ENCODE results near the gene BICC1.

Gene BICC1

DNA sequence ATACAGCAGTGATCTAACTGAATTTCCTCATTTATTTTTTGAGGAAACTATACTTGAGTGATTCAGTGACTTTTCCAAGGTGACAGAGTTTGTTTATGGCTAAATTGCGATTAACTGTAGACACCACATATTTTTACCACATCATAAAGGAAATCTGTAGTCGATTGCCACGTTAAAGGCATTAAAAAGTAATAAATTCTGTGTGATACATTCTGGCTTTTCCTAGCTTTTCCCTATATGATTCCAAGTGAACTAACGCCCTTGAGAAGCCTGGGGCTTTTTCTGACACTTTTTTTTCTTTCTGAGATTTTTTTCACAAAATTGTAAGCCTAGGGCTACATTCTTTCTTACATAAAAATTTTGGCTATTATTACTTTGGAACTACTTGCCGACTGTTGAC is 266.9 kb downstream of the BICC1 start:
- no peak for DNase-seq (ENCODE audit: low read depth, low spot score)

DNA sequence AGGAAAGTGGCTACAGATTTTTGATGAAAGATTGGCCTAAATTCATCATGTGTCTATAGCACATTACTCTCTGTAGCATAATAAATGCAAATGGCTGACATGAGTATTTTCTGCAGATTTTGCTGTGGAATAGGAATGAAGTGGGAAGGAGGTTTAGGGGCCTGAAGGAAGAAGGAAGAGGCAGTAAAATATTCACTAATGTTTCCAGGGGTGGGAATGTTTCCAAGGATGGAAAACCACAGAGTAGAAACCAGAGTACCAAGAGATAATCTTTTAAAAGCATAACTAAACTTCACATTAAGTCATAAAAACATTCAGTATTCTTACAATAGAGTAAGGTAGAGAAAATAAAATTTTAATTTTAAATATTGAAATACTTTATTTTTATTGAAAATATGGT is 267.8 kb downstream of the BICC1 start:
- no peak for DNase-seq (ENCODE audit: low read depth, low spot score)

DNA sequence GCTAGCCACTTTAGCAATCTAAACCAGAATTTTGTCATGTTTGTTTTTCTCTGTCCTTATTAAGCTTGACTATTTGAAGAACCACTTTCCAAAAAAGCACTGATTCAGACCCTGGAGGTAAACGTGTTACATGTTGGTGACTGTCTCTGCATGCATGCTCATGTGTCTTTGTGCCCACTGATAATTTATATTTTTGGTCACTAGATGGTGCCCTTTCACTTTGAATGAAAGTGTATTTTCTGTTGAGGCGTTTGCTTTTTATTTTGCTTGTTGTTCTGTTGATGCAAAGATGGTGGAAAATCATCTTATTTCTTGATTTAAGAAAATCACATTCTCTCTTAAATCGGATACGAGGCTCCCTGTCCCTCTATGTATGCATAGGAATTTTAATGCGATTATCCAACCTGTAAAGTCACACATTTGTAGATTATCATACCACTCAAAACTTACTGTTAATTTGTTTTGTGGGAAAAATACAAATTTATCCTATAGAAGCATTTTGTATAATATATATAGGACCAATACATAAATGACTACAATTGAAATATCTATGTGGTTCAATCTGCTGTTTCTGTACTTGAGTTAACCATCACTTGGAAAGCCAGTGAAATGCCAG is 269.3 kb downstream of the BICC1 start:
- no peak for DNase-seq (ENCODE audit: low read depth, low spot score)

DNA sequence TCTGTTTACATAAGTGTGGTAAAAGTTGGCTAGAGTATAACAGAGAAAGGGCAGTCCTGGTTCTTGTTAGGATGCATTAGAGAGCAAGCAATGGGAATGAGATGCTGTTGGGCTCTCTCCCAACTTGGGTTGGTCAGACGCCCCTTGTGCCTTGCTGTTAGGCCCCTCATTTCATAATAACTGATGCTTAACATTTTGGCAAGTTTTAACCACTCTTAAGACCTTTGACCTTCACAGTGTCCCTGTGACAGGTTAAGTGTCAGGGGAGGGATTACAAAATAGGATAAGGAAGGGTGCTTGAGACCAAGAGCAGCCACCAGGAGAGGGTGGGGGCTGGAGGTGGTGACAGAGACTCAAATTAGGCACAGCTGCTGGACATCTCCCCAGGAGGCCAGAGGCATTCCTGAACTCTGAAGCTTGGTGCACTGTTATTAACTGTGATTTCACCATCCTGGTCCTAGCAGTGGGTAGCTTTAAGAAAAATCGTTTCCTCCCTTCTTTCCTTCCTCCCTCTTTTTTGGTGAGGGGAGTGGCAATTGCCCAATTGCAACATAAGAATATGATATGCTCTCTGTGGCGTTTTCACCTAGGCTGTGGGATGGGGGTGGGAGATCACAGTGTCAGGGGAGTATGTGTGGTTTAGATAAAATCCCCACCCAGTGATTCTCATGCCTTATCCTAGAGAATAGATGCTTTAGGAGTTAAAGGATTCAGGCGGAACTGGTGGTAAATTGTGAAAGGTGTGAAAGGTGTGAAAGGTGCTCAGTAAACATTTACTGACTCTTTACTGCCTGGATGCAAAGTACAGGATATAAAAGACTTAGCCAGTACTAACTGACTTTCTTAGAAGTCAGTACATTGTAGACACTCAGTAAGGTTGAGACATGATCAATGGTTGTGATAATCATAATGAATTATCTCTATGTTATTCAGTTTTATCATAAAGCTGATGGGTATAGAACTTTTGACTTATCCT is 270.5 kb downstream of the BICC1 start:
- DNase-seq (ENCODE audit: low read depth, low spot score) = no peak

DNA sequence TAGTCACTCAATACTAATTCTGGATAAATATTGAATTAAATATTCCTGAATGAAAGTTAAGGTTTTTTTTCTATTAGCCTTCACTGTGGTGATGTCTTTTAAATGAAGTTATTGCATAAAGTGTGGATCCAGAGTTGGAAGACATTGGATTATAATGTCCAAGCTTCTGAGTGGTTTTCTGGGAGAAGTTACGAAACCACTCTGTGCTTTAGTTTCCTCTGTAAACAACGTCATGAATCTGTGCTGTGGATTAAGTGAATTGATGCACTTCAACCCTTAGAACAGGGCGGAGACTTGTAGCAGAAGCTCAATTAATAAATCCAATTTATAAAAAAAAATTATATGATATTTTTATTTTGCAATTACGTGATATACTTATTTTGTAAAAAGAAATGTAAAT is 271.7 kb downstream of the BICC1 start:
- no peak for DNase-seq (ENCODE audit: low read depth, low spot score)

DNA sequence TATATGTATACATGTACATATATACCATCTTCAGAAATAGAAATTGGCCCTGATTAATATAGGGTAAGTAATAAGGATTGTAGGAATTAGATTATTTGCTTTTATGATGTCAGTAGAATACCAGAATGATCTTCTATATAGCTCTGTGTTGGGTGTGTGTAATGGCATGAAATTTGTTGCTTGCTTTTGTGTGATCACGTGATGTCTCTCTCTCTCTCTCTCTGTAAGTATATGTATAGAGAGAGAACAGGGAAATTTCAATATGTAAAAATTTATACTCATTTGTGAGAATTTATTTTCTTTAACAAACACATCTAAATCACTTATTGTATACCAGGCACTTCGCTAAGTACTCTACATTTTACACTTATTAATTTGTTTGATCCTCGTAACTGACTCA is 272.7 kb downstream of the BICC1 start:
- DNase-seq (ENCODE audit: low read depth, low spot score) = no peak

DNA sequence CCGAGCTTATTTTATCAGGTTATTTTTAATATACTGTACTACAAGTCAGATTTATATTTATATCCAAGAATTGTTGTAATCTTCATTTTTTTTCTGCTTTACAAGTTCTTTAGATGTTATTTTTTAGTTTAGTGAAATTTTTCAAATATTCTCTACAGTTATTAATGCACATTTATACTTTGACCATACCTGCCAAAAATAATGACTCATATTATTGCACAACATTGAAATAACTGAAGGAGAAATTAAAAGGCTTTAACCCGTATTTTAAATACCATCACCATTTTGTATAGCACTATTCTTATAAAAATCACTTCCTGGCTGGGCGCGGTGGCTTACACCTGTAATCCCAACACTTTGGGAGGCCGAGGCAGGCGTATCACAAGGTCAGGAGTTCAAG is 278.5 kb downstream of the BICC1 start:
- DNase-seq (ENCODE audit: low read depth, low spot score) = no peak

DNA sequence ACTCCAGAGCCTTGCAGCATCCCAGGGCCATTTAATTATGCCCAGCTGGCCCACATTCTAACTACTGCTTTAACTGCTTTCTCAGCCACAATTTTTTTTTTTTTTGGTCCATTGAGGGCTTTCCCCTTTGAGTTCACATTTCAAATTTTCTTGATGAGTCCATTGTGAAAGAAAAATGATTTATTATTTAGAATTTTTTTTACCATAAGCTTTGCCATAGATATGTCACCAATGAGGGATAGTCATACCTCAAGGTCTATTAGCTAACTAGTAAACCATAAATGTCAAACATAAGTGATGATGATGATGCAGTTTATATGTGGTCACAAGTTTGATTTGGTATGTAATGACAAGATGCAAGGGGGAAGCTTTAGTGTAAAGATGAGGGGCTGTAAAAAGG is 282.9 kb downstream of the BICC1 start:
- DNase-seq (ENCODE audit: low read depth, low spot score) = no peak

DNA sequence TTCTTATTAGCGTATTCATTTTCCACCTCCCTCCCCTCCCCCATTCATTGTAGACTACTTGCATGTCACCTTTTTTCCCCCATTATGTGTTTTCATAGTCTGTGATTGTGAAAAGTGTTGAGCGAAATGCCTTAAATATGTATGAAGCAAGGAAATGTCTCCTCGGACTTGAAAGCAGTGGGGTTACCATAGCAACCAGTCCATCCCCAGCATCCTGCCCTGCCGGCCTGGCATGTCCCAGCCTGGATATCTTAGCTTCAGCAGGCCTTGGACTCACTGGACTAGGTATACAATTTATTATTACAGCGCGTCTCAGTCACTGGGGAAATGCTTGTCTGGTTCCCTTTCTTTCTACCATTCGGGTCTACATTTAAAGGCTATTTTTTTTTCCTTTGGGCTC is 283.6 kb downstream of the BICC1 start:
- no peak for DNase-seq (ENCODE audit: low read depth, low spot score)

DNA sequence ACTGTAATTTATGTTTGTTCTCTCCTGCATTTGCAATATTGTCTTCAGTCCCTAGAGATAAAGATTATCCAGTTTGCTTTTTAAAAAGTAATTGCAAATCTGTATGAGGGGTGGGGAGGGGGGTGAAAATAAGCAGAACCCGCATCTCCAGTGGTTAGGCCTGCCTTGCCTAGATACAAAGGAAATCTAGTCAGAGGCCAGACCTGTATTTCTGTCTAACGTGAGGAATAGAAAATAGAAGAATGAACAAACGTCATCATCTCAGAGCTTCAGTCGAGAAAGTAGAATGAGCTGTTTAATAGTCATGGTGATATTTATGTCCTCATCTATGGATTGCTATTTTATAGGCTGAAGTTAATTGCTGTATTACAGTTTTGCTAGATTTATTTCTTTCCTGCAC is 284.2 kb downstream of the BICC1 start:
- DNase-seq (ENCODE audit: low read depth, low spot score) = no peak

DNA sequence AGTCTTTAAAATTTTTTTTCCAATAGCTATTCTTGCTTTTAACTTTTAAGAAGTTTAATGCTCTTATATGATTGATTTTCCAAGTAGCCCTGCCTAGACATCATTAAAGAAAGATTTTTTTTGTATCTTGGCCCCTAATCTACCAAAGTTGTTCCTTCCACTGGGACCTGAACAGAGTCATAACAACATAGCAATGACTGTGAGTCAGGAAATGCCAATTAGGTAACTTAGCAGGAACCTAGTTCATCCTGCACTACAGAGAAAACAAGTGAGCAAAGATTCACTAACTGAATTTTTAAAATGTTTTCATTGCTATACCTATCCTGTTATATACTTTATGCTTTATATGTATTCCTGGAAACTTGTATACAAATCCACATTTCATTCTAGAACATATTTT is 284.7 kb downstream of the BICC1 start:
- no peak for DNase-seq (ENCODE audit: low read depth, low spot score)

DNA sequence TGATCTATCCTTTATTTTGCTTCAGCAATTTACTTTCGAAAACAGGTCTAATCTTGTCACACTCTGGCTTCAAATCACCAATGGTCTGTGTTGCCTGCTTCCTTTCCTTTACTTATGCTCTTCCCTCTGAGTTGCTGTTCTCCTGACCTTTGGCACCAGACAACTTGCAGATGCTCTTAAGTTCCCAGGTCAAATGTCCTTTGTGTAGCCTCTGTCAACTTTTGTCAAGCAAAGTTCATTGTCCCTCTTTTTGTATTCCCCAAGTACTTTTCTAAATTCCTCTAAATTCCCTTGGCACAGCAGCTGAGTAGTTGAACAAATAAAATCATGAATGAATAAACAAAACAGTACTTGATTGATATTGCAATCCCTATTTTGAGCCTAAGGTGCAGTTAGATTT is 289.4 kb downstream of the BICC1 start:
- no peak for DNase-seq (ENCODE audit: low read depth, low spot score)

DNA sequence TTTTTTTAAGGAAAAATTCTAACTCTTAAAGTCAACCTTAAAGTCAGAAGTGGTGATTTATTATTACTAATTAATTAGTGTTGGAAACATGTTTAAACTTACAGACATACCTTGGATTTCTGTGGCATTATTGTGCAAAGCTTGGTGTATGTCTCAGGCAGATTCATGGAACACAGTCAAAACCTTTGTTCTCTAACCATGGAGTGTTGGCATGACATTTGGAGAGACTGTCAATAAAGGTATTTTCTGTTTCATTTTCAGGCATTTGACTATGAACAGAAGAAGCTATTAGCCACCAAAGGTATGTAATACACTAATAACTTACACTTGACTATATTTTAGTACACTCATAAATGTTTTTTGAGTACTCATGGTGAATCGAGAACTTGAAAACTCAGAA is 293.7 kb downstream of the BICC1 start:
- DNase-seq (ENCODE audit: low read depth, low spot score) = no peak

DNA sequence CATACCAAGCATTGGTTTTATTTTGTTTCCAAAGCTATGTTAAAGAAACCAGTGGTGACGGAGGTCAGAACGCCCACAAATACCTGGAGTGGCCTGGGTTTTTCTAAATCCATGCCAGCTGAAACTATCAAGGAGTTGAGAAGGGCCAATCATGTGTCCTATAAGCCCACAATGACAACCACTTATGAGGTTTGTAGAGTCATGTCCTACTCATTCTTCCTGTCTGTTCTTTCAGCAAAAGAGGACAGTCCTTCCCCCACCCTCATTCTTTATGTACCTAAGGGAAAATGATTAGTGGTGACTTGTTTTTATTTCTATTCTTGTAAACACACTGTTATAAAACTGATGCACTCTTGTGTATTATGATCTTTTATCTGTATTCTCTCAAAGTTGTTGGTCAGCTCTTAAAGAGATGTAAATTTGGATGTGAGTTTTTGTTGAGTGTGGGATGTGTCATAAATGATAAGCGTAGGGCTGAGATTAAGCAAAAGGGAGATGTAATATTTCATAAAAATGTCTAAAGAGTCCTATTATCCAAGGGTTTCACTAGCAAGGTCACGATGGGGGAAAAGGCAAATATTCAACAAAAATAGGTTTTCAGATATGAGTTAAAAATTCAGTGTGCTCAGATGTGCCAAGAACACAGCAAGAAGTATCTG is 294.4 kb downstream of the BICC1 start:
- no peak for DNase-seq (ENCODE audit: low read depth, low spot score)

DNA sequence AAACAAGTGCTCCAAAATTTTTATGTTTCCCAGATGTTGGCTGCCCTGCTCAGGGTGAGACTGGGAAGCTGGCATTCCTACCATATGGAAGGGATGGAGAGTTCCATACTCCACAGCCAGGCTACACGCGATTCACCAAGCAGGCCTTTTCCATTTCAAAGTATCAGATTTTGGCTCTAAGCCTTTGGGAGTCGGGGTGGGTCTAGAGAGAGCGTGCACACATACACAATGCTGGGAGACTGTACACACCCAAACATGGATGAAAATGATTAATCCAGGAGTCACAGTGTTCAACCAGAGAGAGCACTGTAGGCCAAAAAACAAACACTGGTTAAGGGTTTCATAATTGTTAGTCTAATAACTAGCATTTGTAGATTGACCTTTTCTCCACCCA is 295.0 kb downstream of the BICC1 start:
- DNase-seq (ENCODE audit: low read depth, low spot score) = no peak

DNA sequence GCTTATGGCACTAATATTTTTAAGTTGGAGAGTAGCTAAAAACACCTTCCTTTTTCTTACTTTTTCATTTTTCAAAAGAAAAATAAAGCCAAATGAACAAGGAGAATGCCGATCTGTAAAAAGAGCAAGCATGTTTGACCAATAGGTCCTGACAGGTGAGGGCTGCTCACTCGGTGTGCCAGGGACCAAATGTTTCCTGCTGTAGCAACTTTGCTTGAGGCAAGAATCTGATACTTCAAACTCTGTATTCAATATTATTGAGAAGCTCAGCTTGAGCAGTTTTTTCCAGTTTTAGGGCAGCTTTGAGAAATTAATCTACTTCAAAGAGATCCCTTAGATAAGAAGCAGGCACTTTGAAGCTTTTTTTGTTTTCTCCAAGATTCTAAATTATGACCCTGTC is 298.1 kb downstream of the BICC1 start:
- DNase-seq (ENCODE audit: low read depth, low spot score) = no peak

DNA sequence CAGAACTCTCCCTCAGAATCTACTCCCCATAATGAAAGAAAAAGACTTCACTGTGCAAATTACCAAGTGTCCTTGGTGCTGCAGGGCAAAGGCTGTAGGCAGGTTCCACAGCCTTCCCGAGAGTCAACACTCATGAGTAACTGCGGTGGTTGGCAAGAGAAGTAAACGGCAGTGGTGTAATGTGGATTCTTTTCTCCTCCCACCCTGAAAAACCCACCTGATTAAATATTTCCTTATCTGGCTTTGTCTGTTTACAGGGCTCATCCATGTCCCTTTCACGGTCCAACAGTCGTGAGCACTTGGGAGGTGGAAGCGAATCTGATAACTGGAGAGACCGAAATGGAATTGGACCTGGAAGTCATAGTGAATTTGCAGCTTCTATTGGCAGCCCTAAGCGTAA is 300.9 kb downstream of the BICC1 start:
- no peak for DNase-seq (ENCODE audit: low read depth, low spot score)

DNA sequence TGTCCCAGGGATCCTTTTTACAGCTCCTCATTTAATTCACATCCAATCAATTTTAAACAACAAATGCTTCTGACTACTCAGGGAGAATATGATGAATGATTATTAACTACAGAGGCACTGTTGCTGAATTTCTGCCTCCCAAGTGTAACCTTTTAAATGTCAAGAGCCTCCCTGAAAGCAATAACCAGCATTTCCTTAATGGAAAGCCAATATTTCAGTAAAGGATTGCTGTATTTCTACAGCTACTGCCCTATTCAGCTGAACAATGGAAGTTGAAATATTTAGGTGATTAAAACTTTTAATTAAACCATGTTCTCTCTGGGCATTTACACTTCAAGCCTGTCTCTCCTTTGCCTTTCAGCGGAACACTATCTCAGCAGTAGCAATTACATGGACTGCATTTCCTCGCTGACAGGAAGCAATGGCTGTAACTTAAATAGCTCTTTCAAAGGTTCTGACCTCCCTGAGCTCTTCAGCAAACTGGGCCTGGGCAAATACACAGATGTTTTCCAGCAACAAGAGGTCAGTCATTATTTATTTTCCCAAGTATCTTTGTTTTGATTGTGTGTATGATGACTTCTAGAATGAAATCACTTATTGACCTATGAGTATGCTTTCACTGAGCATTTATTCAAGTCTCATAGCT is 304.7 kb downstream of the BICC1 start:
- DNase-seq (ENCODE audit: low read depth, low spot score) = no peak

DNA sequence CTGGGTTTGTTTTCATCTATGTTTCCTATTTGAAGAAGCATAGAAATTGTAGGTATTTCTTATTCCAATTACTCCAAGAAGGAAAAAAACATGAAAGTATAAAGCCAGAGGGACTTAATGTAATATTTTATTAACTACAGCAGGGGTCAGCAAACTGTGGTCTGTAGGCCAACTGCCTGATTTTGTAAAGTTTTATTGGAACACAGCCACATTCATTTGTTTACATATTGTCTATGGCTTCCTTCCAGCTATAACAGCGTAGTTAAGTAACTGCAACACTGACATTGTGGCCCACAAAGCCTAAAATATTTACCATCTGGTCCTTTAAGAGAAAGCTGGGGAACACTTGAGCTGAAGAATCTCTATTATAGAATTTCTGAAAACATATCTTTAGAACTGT is 306.2 kb downstream of the BICC1 start:
- no peak for DNase-seq (ENCODE audit: low read depth, low spot score)

DNA sequence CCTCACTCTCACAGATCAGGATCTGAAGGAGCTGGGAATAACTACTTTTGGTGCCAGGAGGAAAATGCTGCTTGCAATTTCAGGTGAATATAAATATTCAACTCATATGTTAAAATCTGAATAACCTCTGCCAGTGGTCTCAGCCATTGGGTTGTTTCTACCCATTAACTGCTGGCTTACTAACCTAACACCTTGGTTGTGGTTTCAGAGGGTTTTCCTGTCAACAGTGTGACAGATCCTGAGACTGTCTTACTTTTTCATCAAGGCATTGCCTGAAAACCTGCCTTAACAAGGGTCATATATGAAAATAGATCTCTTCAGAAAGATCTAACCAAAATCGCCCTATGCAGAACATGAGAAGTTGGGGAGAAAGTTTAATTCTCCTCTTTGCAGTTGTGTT is 307.7 kb downstream of the BICC1 start:
- DNase-seq (ENCODE audit: low read depth, low spot score) = no peak

DNA sequence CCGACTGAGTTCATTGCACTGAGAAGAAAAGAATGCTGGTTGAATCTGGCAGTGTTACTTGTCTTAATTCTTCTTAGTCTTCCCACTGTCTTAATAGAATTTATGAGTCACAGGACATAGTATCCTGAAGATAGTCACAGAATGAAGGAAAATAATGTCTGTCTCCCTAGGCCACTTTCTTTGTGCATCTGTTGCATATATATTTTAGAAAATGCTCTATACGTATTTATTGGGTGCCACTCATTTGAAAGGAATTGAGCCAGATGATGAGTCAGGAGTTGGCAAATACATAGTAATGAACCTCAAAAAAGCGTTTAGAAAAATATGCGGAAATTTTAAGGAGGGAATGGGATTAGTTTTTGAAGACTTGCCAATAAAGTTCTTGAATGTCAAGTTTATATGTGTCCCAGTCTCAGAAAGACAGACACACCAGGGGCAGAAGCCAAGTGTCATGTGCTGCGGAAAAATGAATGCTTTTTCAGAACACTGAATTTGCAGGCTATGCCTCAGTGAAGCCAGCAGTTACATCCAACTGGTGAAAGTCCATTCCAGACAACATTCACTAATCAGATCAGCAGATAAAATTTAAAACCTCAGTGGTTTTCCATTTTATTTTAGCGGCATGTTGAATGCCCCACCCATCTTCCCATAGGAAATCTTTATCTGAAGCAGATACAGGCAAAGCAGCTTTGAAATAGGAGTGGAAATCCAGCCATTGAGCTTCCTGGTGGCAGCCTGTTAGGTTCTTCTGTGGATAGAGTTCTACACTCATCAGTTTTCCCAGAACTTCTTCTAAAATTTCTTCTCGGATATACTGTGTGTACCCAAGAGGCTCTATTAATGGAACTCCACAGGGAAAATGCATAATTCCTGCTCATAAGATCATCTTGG is 308.4 kb downstream of the BICC1 start:
- no peak for DNase-seq (ENCODE audit: low read depth, low spot score)
